Panc1 (cell line): Measurements from ENCODE around the gene NTF4.

Experiments used
- POLR2AphosphoS5 ChIP-seq: IDR thresholded peaks from 2 replicates; pipeline ENCODE4 v1.6.1; 2012; ENCODE audit warnings: mild to moderate bottlenecking, low read depth, low read length, moderate library complexity
- TF ChIP-seq, protein P1 (sequence below): fragments of 450-650 bp; IDR thresholded peaks from 2 replicates; pipeline ENCODE4 v1.5.1; 2017; ENCODE audit warnings: mild to moderate bottlenecking
- TF ChIP-seq, protein P2 (sequence below), 2 experiments: IDR thresholded peaks; 2 replicates each; pipeline ENCODE4 v1.6.1; 2011 to 2012; ENCODE audit warnings: low read depth in 2 of 2, control low read depth in 1 of 2, low read length in 1 of 2, mild to moderate bottlenecking in 1 of 2, moderate library complexity in 1 of 2; ENCODE audit not compliant: insufficient read depth in 1 of 2

DNA sequence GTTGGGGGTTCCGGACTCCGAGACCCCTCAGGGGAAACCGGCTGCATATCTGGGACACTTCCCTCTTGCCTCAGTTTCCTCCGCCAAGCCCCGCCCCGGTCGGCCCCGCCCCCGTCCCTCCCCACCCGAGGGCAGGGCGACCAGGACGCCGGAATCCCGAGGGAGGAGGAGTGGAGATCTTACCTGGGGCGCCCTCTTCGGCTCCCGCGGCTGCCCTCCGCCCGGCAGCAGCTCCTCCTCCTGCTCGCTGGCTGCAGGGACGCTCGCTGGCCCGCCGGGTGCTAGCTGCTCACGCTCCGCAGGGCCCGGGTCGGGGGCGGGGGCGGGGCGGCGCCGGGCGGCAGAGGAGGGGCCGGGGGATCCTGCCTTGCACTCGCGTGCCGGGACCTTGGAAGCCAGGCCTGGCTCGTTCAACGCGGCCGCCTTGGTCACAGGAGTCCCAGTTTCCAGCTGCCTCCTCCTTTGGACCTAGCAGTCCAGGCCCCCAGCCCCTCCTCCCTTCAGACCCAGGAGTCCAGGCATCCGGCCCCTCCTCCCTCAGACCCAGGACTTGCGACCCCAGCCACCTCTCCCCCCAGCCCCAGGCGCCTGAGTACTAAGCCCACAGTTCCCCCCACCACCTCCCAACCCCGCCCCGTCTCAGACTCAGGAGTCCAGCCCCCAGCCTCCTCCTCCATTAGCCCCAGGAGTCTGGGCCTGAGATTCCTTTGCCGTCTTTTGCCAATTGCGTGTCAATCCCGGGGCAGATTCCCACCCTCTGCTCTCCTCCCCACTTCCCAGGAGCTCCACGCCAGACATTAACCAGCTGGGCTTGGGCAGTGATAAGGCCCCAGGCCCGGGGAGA lies at the start of gene NTF4:
- no peak for TF ChIP-seq POLR2AphosphoS5
- TF ChIP-seq, protein P1, sequence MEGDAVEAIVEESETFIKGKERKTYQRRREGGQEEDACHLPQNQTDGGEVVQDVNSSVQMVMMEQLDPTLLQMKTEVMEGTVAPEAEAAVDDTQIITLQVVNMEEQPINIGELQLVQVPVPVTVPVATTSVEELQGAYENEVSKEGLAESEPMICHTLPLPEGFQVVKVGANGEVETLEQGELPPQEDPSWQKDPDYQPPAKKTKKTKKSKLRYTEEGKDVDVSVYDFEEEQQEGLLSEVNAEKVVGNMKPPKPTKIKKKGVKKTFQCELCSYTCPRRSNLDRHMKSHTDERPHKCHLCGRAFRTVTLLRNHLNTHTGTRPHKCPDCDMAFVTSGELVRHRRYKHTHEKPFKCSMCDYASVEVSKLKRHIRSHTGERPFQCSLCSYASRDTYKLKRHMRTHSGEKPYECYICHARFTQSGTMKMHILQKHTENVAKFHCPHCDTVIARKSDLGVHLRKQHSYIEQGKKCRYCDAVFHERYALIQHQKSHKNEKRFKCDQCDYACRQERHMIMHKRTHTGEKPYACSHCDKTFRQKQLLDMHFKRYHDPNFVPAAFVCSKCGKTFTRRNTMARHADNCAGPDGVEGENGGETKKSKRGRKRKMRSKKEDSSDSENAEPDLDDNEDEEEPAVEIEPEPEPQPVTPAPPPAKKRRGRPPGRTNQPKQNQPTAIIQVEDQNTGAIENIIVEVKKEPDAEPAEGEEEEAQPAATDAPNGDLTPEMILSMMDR = no peak
- TF ChIP-seq, protein P2, sequence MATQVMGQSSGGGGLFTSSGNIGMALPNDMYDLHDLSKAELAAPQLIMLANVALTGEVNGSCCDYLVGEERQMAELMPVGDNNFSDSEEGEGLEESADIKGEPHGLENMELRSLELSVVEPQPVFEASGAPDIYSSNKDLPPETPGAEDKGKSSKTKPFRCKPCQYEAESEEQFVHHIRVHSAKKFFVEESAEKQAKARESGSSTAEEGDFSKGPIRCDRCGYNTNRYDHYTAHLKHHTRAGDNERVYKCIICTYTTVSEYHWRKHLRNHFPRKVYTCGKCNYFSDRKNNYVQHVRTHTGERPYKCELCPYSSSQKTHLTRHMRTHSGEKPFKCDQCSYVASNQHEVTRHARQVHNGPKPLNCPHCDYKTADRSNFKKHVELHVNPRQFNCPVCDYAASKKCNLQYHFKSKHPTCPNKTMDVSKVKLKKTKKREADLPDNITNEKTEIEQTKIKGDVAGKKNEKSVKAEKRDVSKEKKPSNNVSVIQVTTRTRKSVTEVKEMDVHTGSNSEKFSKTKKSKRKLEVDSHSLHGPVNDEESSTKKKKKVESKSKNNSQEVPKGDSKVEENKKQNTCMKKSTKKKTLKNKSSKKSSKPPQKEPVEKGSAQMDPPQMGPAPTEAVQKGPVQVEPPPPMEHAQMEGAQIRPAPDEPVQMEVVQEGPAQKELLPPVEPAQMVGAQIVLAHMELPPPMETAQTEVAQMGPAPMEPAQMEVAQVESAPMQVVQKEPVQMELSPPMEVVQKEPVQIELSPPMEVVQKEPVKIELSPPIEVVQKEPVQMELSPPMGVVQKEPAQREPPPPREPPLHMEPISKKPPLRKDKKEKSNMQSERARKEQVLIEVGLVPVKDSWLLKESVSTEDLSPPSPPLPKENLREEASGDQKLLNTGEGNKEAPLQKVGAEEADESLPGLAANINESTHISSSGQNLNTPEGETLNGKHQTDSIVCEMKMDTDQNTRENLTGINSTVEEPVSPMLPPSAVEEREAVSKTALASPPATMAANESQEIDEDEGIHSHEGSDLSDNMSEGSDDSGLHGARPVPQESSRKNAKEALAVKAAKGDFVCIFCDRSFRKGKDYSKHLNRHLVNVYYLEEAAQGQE (IDR thresholded peaks at IDR 0.05; ENCODE audit: insufficient read depth in 1 of 2, low read depth in 2 of 2, low read length in 1 of 2) = no peak
